M059J (cell line): ENCODE results near the gene PCDHB10. TPM values are rescaled to one million over a fixed set of nuclear protein-coding genes. Genes with fewer than 3 reads are reported as not detected.

ENCODE experiments used
- DNase-seq: peaks from one replicate; pipeline ENCODE4 v3.0.0-alpha.2; 2012; ENCODE audit warnings: low read depth
- total RNA-seq: library from RNA; depleted of rRNA; stranded (reverse); fragments of >200 nt; shearing (Covaris generic); gene quantifications from 2 replicates; pipeline ENCODE4 v1.2.3, GENCODE V29; 2014; rRNA removed

The PCDHB10 gene
- total RNA-seq, 1 experiment from 2014 or later: 1.3 TPM

- no peak for DNase-seq
Measured at GRCh38 chr5:141236516-141237313, 44.6 kb downstream of the PCDHB10 start.

DNA sequence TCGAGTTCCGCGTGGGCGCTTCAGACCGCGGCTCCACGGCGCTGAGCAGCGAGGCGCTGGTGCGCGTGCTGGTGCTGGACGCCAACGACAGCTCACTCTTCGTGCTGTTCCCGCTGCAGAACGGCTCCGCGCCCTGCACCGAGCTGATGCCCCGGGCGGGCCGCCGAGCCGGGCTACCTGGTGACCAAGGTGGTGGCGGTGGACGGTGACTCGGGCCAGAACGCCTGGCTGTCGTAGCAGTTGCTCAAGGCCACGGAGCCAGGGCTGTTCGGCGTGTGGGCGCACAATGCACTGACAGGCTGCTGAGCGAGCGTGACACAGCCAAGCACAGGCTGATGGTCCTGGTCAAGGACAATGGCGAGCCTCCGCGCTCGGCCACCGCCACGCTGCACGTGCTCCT lies 49.3 kb downstream of the PCDHB10 start:
- no peak for DNase-seq

Other genes with a start within 250 kb of the PCDHB10 start
- 0.17 TPM in 1 of 2 replicates, not detected in the other for gene PCDHAC2, start 225.9 kb upstream of the PCDHB10 start, total RNA-seq
- gene PCDHB1, start 141.0 kb upstream of the PCDHB10 start, total RNA-seq: not detected in 2 replicates
- 0.32 and 2.1 TPM in 2 replicates for gene PCDHB2, start 97.7 kb upstream of the PCDHB10 start, total RNA-seq
- 3.9 and 8.0 TPM in 2 replicates for gene PCDHB3, start 91.9 kb upstream of the PCDHB10 start, total RNA-seq
- gene PCDHB4, start 70.5 kb upstream of the PCDHB10 start, total RNA-seq: 0.07 TPM in 1 of 2 replicates, not detected in the other
- not detected in 2 replicates for gene PCDHB5, start 57.1 kb upstream of the PCDHB10 start, total RNA-seq
- 0.49 and 0.62 TPM in 2 replicates for gene PCDHB6, start 42.3 kb upstream of the PCDHB10 start, total RNA-seq
- 1.7 and 2.1 TPM in 2 replicates for gene PCDHB7, start 19.7 kb upstream of the PCDHB10 start, total RNA-seq
- 0.98 and 3.8 TPM in 2 replicates for gene PCDHB8, start 14.6 kb upstream of the PCDHB10 start, total RNA-seq
- gene PCDHB16, start 10.0 kb upstream of the PCDHB10 start, total RNA-seq: 3.0 and 8.6 TPM in 2 replicates
- 1.6 and 9.3 TPM in 2 replicates for gene PCDHB9, start 5.2 kb upstream of the PCDHB10 start, total RNA-seq
- gene PCDHB11, start 7.3 kb downstream of the PCDHB10 start, total RNA-seq: 0.25 and 0.49 TPM in 2 replicates
- gene PCDHB12, start 16.4 kb downstream of the PCDHB10 start, total RNA-seq: 1.7 and 2.6 TPM in 2 replicates
- 0.39 and 0.42 TPM in 2 replicates for gene PCDHB13, start 21.6 kb downstream of the PCDHB10 start, total RNA-seq
- gene PCDHB14, start 31.0 kb downstream of the PCDHB10 start, total RNA-seq: 0.44 and 1.9 TPM in 2 replicates
- 0.17 TPM in 1 of 2 replicates, not detected in the other for gene PCDHB15, start 53.0 kb downstream of the PCDHB10 start, total RNA-seq
- 0.05 TPM in 1 of 2 replicates, not detected in the other for gene SLC25A2, start 111.7 kb downstream of the PCDHB10 start, total RNA-seq
- 52.8 and 84.2 TPM in 2 replicates for gene TAF7, start 128.4 kb downstream of the PCDHB10 start, total RNA-seq
- 0.71 and 0.89 TPM in 2 replicates for gene PCDHGA1, start 138.2 kb downstream of the PCDHB10 start, total RNA-seq
- 0.22 and 0.32 TPM in 2 replicates for gene PCDHGA2, start 146.4 kb downstream of the PCDHB10 start, total RNA-seq
- gene PCDHGA3, start 151.5 kb downstream of the PCDHB10 start, total RNA-seq: 0.49 TPM in 1 of 2 replicates, not detected in the other
- gene PCDHGB1, start 157.7 kb downstream of the PCDHB10 start, total RNA-seq: 3.3 and 4.9 TPM in 2 replicates
- gene PCDHGA4, start 162.7 kb downstream of the PCDHB10 start, total RNA-seq: 0.17 and 0.91 TPM in 2 replicates
- gene PCDHGB2, start 167.6 kb downstream of the PCDHB10 start, total RNA-seq: 0.25 and 0.57 TPM in 2 replicates
- 0.02 and 0.10 TPM in 2 replicates for gene PCDHGA5, start 171.8 kb downstream of the PCDHB10 start, total RNA-seq
- 0.49 and 0.54 TPM in 2 replicates for gene PCDHGB3, start 177.9 kb downstream of the PCDHB10 start, total RNA-seq
- gene PCDHGA6, start 181.5 kb downstream of the PCDHB10 start, total RNA-seq: 0.07 and 1.1 TPM in 2 replicates
- gene PCDHGA7, start 190.4 kb downstream of the PCDHB10 start, total RNA-seq: 0.17 TPM in 1 of 2 replicates, not detected in the other
- not detected in 2 replicates for gene PCDHGB4, start 195.3 kb downstream of the PCDHB10 start, total RNA-seq
- 0.07 TPM in 1 of 2 replicates, not detected in the other for gene PCDHGA8, start 200.3 kb downstream of the PCDHB10 start, total RNA-seq
- not detected in 2 replicates for gene PCDHGB5, start 205.6 kb downstream of the PCDHB10 start, total RNA-seq
- 0.02 and 0.17 TPM in 2 replicates for gene PCDHGA9, start 210.4 kb downstream of the PCDHB10 start, total RNA-seq
- gene PCDHGB6, start 215.7 kb downstream of the PCDHB10 start, total RNA-seq: 0.02 TPM in 1 of 2 replicates, not detected in the other
- 0.71 and 0.89 TPM in 2 replicates for gene PCDHGA10, start 220.6 kb downstream of the PCDHB10 start, total RNA-seq
- gene PCDHGB7, start 225.3 kb downstream of the PCDHB10 start, total RNA-seq: 7.1 and 7.7 TPM in 2 replicates
- gene PCDHGA11, start 228.7 kb downstream of the PCDHB10 start, total RNA-seq: 0.05 TPM in 1 of 2 replicates, not detected in the other
- gene PCDHGA12, start 238.2 kb downstream of the PCDHB10 start, total RNA-seq: 0.39 TPM in 1 of 2 replicates, not detected in the other